ENCODE measurements around the gene KAZN. TPM values are rescaled to one million over a fixed set of nuclear protein-coding genes. Genes with fewer than 3 reads are reported as not detected.

KAZN gene
- total and polyA plus RNA-seq, 10 donors, result 20.0 to 245 (median 144) TPM

DNA sequence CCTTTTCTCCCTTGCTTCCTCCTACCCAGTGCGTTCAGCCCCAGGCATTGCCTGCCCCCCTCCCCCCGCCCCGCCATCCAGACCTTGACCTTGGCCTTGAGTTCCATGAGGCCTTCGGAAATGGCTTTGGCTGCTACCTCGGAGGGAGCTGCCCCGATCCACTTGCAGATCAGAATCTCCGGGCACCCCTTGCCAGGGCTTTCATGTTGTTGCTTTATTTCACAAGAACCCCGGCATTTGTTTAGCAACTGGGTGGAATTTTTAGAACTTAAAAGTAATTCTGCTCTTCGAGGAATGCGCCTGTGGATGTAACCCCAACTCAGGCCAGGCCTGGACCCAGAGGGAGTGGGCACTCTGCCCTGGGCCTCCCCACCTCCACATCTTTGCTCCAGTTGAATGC lies 401.0 kb downstream of the KAZN start:
- intact Hi-C loops (cut with DNase I; ENCODE audit: low total_unique reads), result no loop called here
- Histone ChIP-seq H3K9me3 (no peaks in the 10 kb centered on the region), H3K36me3 (no peaks in the 10 kb centered on the region), H3K27me3 (replicated peaks in 1 of 7) (no peaks in the 10 kb centered on the region), H3K4me1 (peaks cover 14 to 97% (median 76%) of the 10 kb centered on the region in 6 donors), H3K27ac (peak overlapping the region; percentile 15 to 85 (median 77)), H3K4me3 (no peak overlapping the region)
- DNase-seq, result no peak
- TF ChIP-seq, protein P1, sequence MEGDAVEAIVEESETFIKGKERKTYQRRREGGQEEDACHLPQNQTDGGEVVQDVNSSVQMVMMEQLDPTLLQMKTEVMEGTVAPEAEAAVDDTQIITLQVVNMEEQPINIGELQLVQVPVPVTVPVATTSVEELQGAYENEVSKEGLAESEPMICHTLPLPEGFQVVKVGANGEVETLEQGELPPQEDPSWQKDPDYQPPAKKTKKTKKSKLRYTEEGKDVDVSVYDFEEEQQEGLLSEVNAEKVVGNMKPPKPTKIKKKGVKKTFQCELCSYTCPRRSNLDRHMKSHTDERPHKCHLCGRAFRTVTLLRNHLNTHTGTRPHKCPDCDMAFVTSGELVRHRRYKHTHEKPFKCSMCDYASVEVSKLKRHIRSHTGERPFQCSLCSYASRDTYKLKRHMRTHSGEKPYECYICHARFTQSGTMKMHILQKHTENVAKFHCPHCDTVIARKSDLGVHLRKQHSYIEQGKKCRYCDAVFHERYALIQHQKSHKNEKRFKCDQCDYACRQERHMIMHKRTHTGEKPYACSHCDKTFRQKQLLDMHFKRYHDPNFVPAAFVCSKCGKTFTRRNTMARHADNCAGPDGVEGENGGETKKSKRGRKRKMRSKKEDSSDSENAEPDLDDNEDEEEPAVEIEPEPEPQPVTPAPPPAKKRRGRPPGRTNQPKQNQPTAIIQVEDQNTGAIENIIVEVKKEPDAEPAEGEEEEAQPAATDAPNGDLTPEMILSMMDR (IDR thresholded peaks at IDR 0.05 in 8 of 11, conservative IDR thresholded peaks at IDR 0.05 in 3 of 11), result no peak
- TF ChIP-seq POLR2AphosphoS5 (IDR thresholded peaks at IDR 0.05) (peak in 2 of 3 donors; percentile 17 to 40), POLR2A (IDR thresholded peaks at IDR 0.05) (no peak)
- 62 to 82% (median 70%) methylated on average over 10 of the region's 10 CpGs for WGBS, 5 donors

DNA sequence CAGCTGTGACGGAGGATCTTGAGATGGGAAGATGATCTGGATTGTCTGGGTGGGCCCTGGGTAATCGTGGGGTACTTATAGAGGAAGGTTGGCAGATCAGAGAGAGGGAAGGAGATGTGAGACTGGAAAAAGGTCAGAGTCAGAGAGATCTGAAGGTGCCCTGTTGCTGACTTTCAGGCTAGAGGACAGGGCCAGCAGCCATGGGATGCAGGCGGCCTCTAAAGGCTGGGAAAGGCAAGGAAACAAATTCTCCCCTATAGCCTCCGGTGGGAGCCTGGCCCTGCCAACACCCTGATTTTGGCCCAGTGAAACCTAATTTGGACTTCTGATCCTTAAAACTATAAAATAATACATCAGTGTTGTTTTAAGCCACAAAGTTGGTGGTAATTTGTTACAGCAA lies 401.5 kb downstream of the KAZN start:
- TF ChIP-seq POLR2AphosphoS5 (IDR thresholded peaks at IDR 0.05), result no peak
- TF ChIP-seq, protein P1 (IDR thresholded peaks at IDR 0.05 in 8 of 11, conservative IDR thresholded peaks at IDR 0.05 in 3 of 11), result no peak
- no peak for TF ChIP-seq POLR2A (IDR thresholded peaks at IDR 0.05)

DNA sequence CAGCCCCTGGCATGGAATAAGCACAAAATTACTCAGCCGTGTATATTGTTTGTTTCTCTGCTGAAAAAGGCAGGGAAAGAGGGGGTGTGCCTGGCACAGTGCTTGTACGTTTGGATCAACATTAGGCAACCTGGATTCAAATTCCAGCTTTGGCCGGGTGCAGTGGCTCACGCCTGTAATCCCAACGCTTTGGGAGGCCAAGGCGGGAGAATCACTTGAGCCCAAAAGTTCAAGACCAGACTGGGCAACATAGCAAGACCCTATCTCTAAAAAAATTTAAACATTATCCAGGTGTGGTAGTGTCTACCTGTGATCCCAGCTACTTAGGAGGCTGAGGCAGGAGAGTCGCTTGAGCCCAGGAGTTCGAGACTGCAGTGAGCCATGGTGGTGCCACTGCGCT lies 402.2 kb downstream of the KAZN start:
- intact Hi-C loops (cut with DNase I; ENCODE audit: low total_unique reads), result no loop called here
- peak overlapping the region in 7 of 8 donors; percentile 6 to 85 (median 77) for H3K27ac ChIP-seq
- no peaks in the 10 kb centered on the region for H3K36me3 ChIP-seq
- DNase-seq, result no peak
- no peak for TF ChIP-seq POLR2A (IDR thresholded peaks at IDR 0.05)
- TF ChIP-seq, protein P1 (IDR thresholded peaks at IDR 0.05 in 8 of 11, conservative IDR thresholded peaks at IDR 0.05 in 3 of 11), result no peak
- no peak for TF ChIP-seq POLR2AphosphoS5 (IDR thresholded peaks at IDR 0.05)
- 80 to 92% (median 87%) methylated on average over 9 of the region's 9 CpGs for WGBS, 5 donors
- H3K4me3 ChIP-seq, result no peak overlapping the region
- H3K4me1 ChIP-seq, result peaks cover 14 to 97% (median 75%) of the 10 kb centered on the region in 6 donors
- no peaks in the 10 kb centered on the region for H3K27me3 ChIP-seq (replicated peaks in 1 of 7)
- H3K9me3 ChIP-seq, result no peaks in the 10 kb centered on the region

More for the DNA sequence above, 401.5 kb downstream of the KAZN start:
- 76 to 91% (median 82%) methylated on average over 4 of the region's 4 CpGs for WGBS, 5 donors
- no peak for DNase-seq
- Histone ChIP-seq H3K27me3 (replicated peaks in 1 of 7) (no peaks in the 10 kb centered on the region), H3K9me3 (no peaks in the 10 kb centered on the region), H3K4me3 (no peak overlapping the region), H3K4me1 (peaks cover 14 to 97% (median 75%) of the 10 kb centered on the region in 6 donors), H3K36me3 (no peaks in the 10 kb centered on the region), H3K27ac (peak overlapping the region; percentile 15 to 85 (median 77))
- intact Hi-C loops (cut with DNase I; ENCODE audit: low total_unique reads), result no loop called here

DNA sequence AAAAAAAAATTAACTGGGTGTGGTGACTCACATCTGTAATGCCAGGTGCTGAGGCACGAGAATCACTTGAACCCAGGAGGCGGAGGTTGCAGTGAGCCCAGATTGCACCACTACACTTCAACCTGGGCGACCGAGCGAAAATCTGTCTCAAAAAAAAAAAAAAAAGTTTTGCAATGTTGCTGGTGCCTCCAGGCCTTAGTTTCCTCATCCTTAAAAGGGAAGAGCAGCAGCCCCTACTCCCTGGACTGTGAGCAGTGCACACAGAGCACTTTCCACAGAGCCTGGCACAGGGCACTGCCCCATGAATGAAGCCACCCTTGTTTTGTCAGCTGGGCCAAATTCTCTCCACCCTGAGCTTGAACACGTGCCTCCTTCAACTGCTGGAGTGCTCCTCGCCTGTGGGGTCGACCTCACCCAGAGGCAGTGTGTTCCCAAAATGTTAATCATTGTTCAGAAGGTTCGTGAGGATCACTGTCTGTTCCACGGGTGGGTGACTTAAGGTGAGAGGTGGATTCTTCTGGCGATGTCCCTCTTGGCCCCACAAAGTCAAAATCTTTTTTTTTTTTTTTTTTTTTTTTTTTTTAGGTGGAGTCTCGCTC lies 402.9 kb downstream of the KAZN start:
- H3K27ac ChIP-seq, result peak overlapping the region in 7 of 8 donors; percentile 6 to 85 (median 77)
- H3K9me3 ChIP-seq, result no peaks in the 10 kb centered on the region
- H3K27me3 ChIP-seq (replicated peaks in 1 of 7), result no peaks in the 10 kb centered on the region
- no peak overlapping the region for H3K4me3 ChIP-seq
- intact Hi-C loops (cut with DNase I; ENCODE audit: low total_unique reads), result no loop called here
- peaks cover 18 to 96% (median 74%) of the 10 kb centered on the region in 6 donors for H3K4me1 ChIP-seq
- 63 to 74% (median 70%) methylated on average over 11 to 12 of the region's 12 CpGs for WGBS, 5 donors
- H3K36me3 ChIP-seq, result no peaks in the 10 kb centered on the region
- TF ChIP-seq POLR2A (IDR thresholded peaks at IDR 0.05) (no peak), POLR2AphosphoS5 (IDR thresholded peaks at IDR 0.05) (no peak)
- TF ChIP-seq, protein P1 (IDR thresholded peaks at IDR 0.05 in 8 of 11, conservative IDR thresholded peaks at IDR 0.05 in 3 of 11), result no peak
- no peak for DNase-seq
